ENCODE data around the gene IL21R.
"Not testable (repeated sequence)": the region's sequence is repeated elsewhere in the genome, so short reads cannot be mapped to it uniquely, and the experiment has no call there.

The IL21R gene

GRCh38 chr16:27431773-27432532 is 30.0 kb downstream of the IL21R start:
- intact Hi-C loops (cut with micrococcal nuclease) = no loop called here
- Mint-ChIP-seq H3K4me3 (no peak overlapping the region), H3K27ac (peak overlapping the region; percentile 69), H3K4me1 (ENCODE audit: low read depth) (peaks cover 62% of the 10 kb centered on the region), H3K27me3 (peaks cover 14% of the 10 kb centered on the region), H3K36me3 (ENCODE audit: low read depth) (peaks cover 80% of the 10 kb centered on the region), H3K9me3 (no peaks in the 10 kb centered on the region)

GRCh38 chr16:27432558-27432957 is 30.6 kb downstream of the IL21R start:
- H3K36me3 Mint-ChIP-seq (ENCODE audit: low read depth) = peaks cover 82% of the 10 kb centered on the region
- intact Hi-C loops (cut with micrococcal nuclease) = no loop called here
- peaks cover 14% of the 10 kb centered on the region for H3K27me3 Mint-ChIP-seq
- H3K27ac Mint-ChIP-seq = peak overlapping the region; percentile 69
- H3K4me3 Mint-ChIP-seq = no peak overlapping the region
- H3K9me3 Mint-ChIP-seq = no peaks in the 10 kb centered on the region
- H3K4me1 Mint-ChIP-seq (ENCODE audit: low read depth) = peaks cover 55% of the 10 kb centered on the region

- Mint-ChIP-seq H3K36me3 (ENCODE audit: low read depth) (peaks cover 86% of the 10 kb centered on the region), H3K4me1 (ENCODE audit: low read depth) (peaks cover 54% of the 10 kb centered on the region), H3K27me3 (peaks cover 14% of the 10 kb centered on the region), H3K27ac (peak overlapping the region; percentile 69), H3K4me3 (peak overlapping the region; percentile 32)
- H3K9me3 Mint-ChIP-seq; intact Hi-C loops (cut with micrococcal nuclease): not testable (repeated sequence)
Measured at GRCh38 chr16:27433191-27433590, 31.2 kb downstream of the IL21R start.

GRCh38 chr16:27433636-27434035 is 31.7 kb downstream of the IL21R start:
- Mint-ChIP-seq H3K36me3 (ENCODE audit: low read depth) (peaks cover 91% of the 10 kb centered on the region), H3K4me1 (ENCODE audit: low read depth) (peaks cover 54% of the 10 kb centered on the region), H3K27me3 (peaks cover 14% of the 10 kb centered on the region), H3K27ac (peak overlapping the region; percentile 69), H3K9me3 (no peaks in the 10 kb centered on the region), H3K4me3 (no peak overlapping the region)
- intact Hi-C loops (cut with micrococcal nuclease) = no loop called here

- Mint-ChIP-seq H3K27me3 (peaks cover 14% of the 10 kb centered on the region), H3K4me3 (peak overlapping the region; percentile 5), H3K4me1 (ENCODE audit: low read depth) (peaks cover 50% of the 10 kb centered on the region), H3K9me3 (no peaks in the 10 kb centered on the region), H3K27ac (peak overlapping the region; percentile 23), H3K36me3 (ENCODE audit: low read depth) (peaks cover 94% of the 10 kb centered on the region)
- intact Hi-C loops (cut with micrococcal nuclease) = no loop called here
Measured at GRCh38 chr16:27434141-27435051, 32.4 kb downstream of the IL21R start.

- not testable (repeated sequence) for H3K9me3 Mint-ChIP-seq
Measured at GRCh38 chr16:27435146-27435545, 33.2 kb downstream of the IL21R start.

GRCh38 chr16:27436065-27436464 is 34.1 kb downstream of the IL21R start:
- Mint-ChIP-seq H3K4me3 (no peak overlapping the region), H3K9me3 (no peaks in the 10 kb centered on the region), H3K27me3 (peaks cover 12% of the 10 kb centered on the region), H3K27ac (no peak overlapping the region), H3K4me1 (ENCODE audit: low read depth) (peaks cover 33% of the 10 kb centered on the region), H3K36me3 (ENCODE audit: low read depth) (peaks cover 97% of the 10 kb centered on the region)
- intact Hi-C loops (cut with micrococcal nuclease) = no loop called here

More at GRCh38 chr16:27435146-27435545, 33.2 kb downstream of the IL21R start:
- H3K27me3 Mint-ChIP-seq = peaks cover 14% of the 10 kb centered on the region
- intact Hi-C loops (cut with micrococcal nuclease); H3K27ac Mint-ChIP-seq; H3K4me3 Mint-ChIP-seq: not testable (repeated sequence)
- H3K4me1 Mint-ChIP-seq (ENCODE audit: low read depth) = peaks cover 42% of the 10 kb centered on the region
- H3K36me3 Mint-ChIP-seq (ENCODE audit: low read depth) = peaks cover 97% of the 10 kb centered on the region

GRCh38 chr16:27436921-27437650 is 35.1 kb downstream of the IL21R start:
- H3K27me3 Mint-ChIP-seq = peaks cover 7% of the 10 kb centered on the region
- H3K4me1 Mint-ChIP-seq (ENCODE audit: low read depth) = peaks cover 24% of the 10 kb centered on the region
- intact Hi-C loops (cut with micrococcal nuclease) = no loop called here
- H3K27ac Mint-ChIP-seq = no peak overlapping the region
- H3K36me3 Mint-ChIP-seq (ENCODE audit: low read depth) = peaks cover 97% of the 10 kb centered on the region
- no peaks in the 10 kb centered on the region for H3K9me3 Mint-ChIP-seq
- H3K4me3 Mint-ChIP-seq = no peak overlapping the region

GRCh38 chr16:27437946-27438345 is 36.0 kb downstream of the IL21R start:
- Mint-ChIP-seq H3K27ac (no peak overlapping the region), H3K36me3 (ENCODE audit: low read depth) (peaks cover 97% of the 10 kb centered on the region), H3K9me3 (no peaks in the 10 kb centered on the region), H3K4me3 (no peak overlapping the region), H3K4me1 (ENCODE audit: low read depth) (peaks cover 15% of the 10 kb centered on the region), H3K27me3 (peaks cover 3% of the 10 kb centered on the region)
- intact Hi-C loops (cut with micrococcal nuclease) = no loop called here

GRCh38 chr16:27439271-27440018 is 37.5 kb downstream of the IL21R start:
- no peak overlapping the region for H3K4me3 Mint-ChIP-seq
- no peak overlapping the region for H3K27ac Mint-ChIP-seq
- H3K9me3 Mint-ChIP-seq = peaks cover 7% of the 10 kb centered on the region

GRCh38 chr16:27441276-27441675 is 39.3 kb downstream of the IL21R start:
- intact Hi-C loops (cut with micrococcal nuclease) = no loop called here
- H3K27ac Mint-ChIP-seq = no peak overlapping the region
- H3K36me3 Mint-ChIP-seq (ENCODE audit: low read depth) = peaks cover 100% of the 10 kb centered on the region
- no peaks in the 10 kb centered on the region for H3K4me1 Mint-ChIP-seq (ENCODE audit: low read depth)
- peaks cover 9% of the 10 kb centered on the region for H3K9me3 Mint-ChIP-seq
- H3K27me3 Mint-ChIP-seq = peaks cover 8% of the 10 kb centered on the region
- no peak overlapping the region for H3K4me3 Mint-ChIP-seq

More at GRCh38 chr16:27439271-27440018, 37.5 kb downstream of the IL21R start:
- intact Hi-C loops (cut with micrococcal nuclease) = no loop called here
- Mint-ChIP-seq H3K4me1 (ENCODE audit: low read depth) (peaks cover under 1% of the 10 kb centered on the region), H3K27me3 (peaks cover 6% of the 10 kb centered on the region), H3K36me3 (ENCODE audit: low read depth) (peaks cover 100% of the 10 kb centered on the region)

GRCh38 chr16:27441998-27442397 is 40.0 kb downstream of the IL21R start:
- peaks cover 100% of the 10 kb centered on the region for H3K36me3 Mint-ChIP-seq (ENCODE audit: low read depth)
- H3K4me3 Mint-ChIP-seq = no peak overlapping the region
- peaks cover 9% of the 10 kb centered on the region for H3K9me3 Mint-ChIP-seq
- peaks cover 11% of the 10 kb centered on the region for H3K27me3 Mint-ChIP-seq
- no peak overlapping the region for H3K27ac Mint-ChIP-seq
- intact Hi-C loops (cut with micrococcal nuclease) = no loop called here
- H3K4me1 Mint-ChIP-seq (ENCODE audit: low read depth) = no peaks in the 10 kb centered on the region

GRCh38 chr16:27444015-27444414 is 42.0 kb downstream of the IL21R start:
- Mint-ChIP-seq H3K4me1 (ENCODE audit: low read depth) (peaks cover under 1% of the 10 kb centered on the region), H3K27ac (no peak overlapping the region)

More at GRCh38 chr16:27444015-27444414, 42.0 kb downstream of the IL21R start:
- Mint-ChIP-seq H3K4me3 (no peak overlapping the region), H3K36me3 (ENCODE audit: low read depth) (peaks cover 100% of the 10 kb centered on the region), H3K9me3 (peaks cover 9% of the 10 kb centered on the region), H3K27me3 (peaks cover 28% of the 10 kb centered on the region)
- intact Hi-C loops (cut with micrococcal nuclease) = no loop called here

Measured in dendritic cell treated with granulocyte-macrophage colony-stimulating factor and Interleukin-4, amounts not matched to agents 40 ng/mL and 50 ng/mL, for 4 days (primary cell).